Measurements from ENCODE around the gene ARMH1. TPM values are rescaled to one million over a fixed set of nuclear protein-coding genes. Genes with fewer than 3 reads are reported as not detected.
A peak's percentile ranks its signal among the peaks of the same experiment; 100 is the strongest.

ARMH1 gene
- total RNA-seq, 1 donor from 2014 or later: 0.83 TPM

GRCh38 chr1:44707959-44708831 is 33.7 kb downstream of the ARMH1 start:
- intact Hi-C loops (cut with DNase I): no loop called here
- peak; percentile 74 for ATAC-seq (ENCODE audit: poor library complexity)
- DNase-seq: no peak

DNA sequence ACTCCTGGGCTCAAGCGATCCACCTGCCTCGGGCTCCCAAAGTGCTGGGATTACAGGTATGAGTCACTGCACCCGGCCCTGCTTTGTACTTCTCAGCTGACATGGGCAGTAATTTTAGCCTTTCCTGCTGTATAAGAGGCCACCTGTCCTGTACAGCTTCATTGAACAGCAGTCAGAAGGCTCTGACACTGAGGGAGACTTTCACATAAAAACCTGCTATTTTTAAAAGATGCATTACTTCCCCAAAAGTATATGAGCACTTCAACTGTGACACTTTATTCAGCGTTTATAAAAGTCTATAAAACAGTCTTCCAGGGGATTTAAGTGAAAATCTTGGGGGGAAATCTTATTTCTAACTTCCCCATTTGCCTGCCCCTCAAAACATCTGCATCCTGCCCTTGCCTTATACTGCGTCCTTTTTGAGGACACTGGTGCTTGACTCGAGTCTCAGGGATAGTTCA is 38.8 kb downstream of the ARMH1 start:
- ATAC-seq (ENCODE audit: poor library complexity) (no peak), DNase-seq (no peak)
- intact Hi-C loops (cut with DNase I): no loop called here

- intact Hi-C loops (cut with DNase I): no loop called here
- ATAC-seq (ENCODE audit: poor library complexity) (no peak), DNase-seq (no peak)
Observed at GRCh38 chr1:44714532-44714931, 40.0 kb downstream of the ARMH1 start.

DNA sequence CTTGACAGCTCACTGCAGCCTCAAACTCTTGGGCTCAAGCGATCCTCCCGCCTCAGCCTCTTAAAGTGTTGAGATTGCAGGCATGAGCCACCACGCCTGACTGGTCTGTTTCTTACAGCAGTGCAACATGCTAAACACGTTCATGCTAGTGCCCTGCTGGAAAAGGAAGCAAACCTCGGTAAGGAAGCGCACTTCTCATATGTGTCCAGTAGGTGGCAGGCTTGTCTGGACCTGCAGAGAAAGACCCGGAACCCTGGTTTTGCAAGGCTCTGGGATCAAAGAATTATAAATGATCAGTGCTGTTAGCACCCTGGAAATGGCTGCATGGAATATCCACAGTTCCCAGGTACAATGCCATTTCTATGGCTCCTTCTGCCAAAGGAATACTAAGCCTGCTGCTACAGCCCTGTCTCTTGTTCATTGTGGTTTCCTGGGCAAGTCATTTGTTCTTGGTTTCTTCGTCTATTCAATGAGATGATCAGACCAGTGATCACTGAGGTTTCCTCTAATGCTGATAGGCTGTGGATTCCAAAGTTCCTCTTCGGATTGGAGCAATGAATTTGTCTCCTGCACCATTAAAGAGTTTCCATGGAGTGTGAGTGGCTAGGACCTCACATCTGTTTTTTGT is 40.5 kb downstream of the ARMH1 start:
- DNase-seq: no peak
- intact Hi-C loops (cut with DNase I): no loop called here
- peak; percentile 86 for ATAC-seq (ENCODE audit: poor library complexity)

- intact Hi-C loops (cut with DNase I): no loop called here
- ATAC-seq (ENCODE audit: poor library complexity) (no peak), DNase-seq (no peak)
Observed at GRCh38 chr1:44717156-44717555, 42.6 kb downstream of the ARMH1 start.

DNA sequence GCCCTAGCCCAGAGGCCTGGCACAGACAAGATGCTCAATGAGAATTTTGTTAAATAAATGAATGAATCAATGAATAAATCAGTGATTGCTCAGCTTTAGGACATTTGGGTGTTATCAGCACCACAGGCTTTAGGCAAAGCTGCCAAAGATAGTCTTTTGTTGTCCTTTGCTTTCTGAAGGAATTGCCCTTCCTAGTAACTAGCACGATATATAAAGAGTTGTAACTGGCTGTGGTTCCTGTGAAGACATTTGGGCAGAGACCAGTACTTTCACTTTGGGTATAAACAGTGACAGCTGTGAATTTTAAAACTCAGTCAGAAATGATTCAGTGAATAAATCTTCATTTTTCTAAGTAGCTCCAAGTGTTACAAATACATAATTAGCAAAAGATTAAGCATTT is 43.1 kb downstream of the ARMH1 start:
- intact Hi-C loops (cut with DNase I): no loop called here
- DNase-seq: no peak
- no peak for ATAC-seq (ENCODE audit: poor library complexity)

GRCh38 chr1:44718091-44718490 is 43.6 kb downstream of the ARMH1 start:
- DNase-seq (no peak), ATAC-seq (ENCODE audit: poor library complexity) (no peak)
- intact Hi-C loops (cut with DNase I): no loop called here

GRCh38 chr1:44719318-44719717 is 44.8 kb downstream of the ARMH1 start:
- no peak for ATAC-seq (ENCODE audit: poor library complexity)

DNA sequence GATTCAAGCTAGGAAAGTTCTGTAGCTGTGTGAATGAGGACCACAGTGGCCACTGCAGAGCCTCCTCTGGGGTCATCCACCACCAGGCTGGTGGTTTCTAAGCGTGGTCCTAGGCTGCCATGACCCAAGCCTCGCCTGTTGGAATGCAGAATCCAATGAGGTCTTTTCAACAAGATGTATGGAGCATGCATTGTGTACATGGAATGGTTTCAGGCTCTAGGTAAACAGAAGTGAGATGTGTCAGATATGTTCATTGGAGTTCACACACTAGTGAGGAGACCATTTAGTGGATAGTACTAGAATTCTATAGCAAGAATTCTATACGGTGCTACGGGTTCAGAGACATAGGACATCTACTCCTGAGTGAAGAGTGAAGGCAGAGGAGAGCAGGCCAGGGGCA is 45.8 kb downstream of the ARMH1 start:
- ATAC-seq (ENCODE audit: poor library complexity) (no peak), DNase-seq (no peak)
- intact Hi-C loops (cut with DNase I): no loop called here

More at GRCh38 chr1:44719318-44719717, 44.8 kb downstream of the ARMH1 start:
- intact Hi-C loops (cut with DNase I): no loop called here
- no peak for DNase-seq

- intact Hi-C loops (cut with DNase I): no loop called here
- DNase-seq (no peak), ATAC-seq (ENCODE audit: poor library complexity) (peak; percentile 72)
Observed at GRCh38 chr1:44721485-44722361, 47.2 kb downstream of the ARMH1 start.

DNA sequence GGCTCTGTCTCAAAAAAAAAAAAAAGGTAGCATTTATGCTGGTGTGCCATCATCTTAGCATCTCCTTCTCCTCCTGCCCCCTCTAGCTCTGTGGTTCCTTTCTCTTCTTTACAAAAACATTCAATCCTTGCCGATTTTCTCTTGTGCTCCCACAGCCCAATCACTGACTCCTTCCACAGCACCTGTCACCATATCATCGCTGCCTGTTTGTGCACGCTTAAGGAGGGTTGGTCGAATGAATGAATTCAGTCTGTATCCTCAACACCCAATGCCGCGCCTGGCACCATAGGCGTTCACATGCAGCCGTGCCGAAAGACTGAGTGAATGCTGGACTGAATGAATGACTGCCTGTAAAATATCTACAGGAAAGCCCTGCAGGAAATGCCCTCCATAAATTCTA is 48.5 kb downstream of the ARMH1 start:
- intact Hi-C loops (cut with DNase I): no loop called here
- ATAC-seq (ENCODE audit: poor library complexity) (no peak), DNase-seq (no peak)

DNA sequence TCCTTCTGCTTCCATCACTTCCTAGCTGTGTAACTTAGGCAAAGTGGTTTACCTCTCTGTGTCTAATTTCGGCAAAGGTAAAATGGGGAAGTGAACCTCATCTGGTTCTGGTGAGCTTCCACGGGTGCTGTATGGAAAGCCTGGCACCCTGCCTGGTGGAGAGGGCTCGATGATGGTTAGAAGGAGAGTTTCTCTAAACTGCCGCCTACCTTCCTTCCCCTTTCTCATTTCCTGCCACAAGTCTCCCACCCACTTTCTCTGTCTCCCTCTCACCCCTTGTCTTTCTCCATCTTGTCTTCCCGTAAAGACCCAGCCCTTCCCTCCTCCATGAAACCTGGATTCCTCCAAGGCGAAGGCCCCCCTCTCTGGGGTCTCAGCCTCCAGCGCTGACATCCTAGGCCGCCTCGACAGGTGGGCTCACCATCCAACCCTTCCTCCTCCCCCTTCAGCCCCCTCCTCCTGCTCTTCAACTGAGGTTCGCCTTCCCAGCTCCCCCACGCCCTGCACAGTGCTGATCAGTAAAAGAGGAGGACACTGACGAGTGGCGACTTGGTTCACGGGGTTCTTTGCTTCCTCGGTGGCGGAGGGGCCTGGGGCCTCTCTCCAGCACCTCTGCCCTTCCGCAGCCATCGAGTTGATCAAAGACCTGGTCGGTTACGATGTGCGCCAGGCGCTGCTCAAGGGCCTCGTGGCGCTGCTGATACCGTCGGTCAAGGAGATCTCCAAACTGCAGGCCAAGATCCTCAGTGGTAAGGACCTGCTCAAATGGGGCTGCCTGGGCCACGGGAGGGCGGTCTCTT is 49.2 kb downstream of the ARMH1 start:
- intact Hi-C loops (cut with DNase I): no loop called here
- ATAC-seq (ENCODE audit: poor library complexity): no peak
- DNase-seq: no peak

DNA sequence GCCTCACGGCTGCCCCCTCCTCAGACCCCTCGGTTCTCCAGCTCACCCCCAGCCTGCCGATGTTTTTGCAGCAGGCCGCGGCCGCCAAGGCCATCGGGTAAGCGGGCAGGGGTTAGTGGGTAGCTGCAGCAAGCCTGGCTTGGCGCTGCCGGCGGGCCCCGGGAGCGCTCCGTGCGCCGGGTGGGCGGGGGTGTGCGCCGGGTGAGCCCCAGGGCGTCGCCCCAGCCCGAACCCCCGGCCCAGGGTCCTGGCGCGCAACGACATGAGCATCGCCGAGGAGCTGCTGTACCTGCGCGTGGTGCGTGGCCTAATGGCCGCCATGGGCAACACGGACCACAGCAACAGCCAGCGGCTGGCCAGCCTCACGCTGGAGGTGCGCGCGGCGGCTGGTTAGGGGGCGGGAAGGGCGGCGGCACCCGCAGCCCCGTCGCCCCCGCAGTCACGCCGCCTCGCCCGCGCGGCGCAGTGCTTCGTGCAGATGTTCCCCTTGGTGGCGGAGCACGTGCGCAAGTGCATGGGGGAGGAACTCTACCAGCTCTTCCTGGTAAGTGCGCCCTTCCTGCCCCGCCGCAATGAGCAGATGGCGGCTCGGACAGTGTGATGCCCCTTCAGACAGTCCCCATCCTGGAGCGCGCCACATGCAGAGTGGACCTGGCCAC is 49.9 kb downstream of the ARMH1 start:
- DNase-seq (no peak), ATAC-seq (ENCODE audit: poor library complexity) (no peak)
- intact Hi-C loops (cut with DNase I): no loop called here

- intact Hi-C loops (cut with DNase I): no loop called here
- DNase-seq (no peak), ATAC-seq (ENCODE audit: poor library complexity) (no peak)
Observed at GRCh38 chr1:44724955-44725698, 50.6 kb downstream of the ARMH1 start.

- DNase-seq (peak; percentile 94), ATAC-seq (ENCODE audit: poor library complexity) (peak; percentile 91)
- intact Hi-C loops (cut with DNase I): no loop called here
Observed at GRCh38 chr1:44730741-44731512, 56.4 kb downstream of the ARMH1 start, which contains the start of gene RNU5D-1. Gene RNU5D-1, minus strand, starts transcription at chr1:44731170.

DNA sequence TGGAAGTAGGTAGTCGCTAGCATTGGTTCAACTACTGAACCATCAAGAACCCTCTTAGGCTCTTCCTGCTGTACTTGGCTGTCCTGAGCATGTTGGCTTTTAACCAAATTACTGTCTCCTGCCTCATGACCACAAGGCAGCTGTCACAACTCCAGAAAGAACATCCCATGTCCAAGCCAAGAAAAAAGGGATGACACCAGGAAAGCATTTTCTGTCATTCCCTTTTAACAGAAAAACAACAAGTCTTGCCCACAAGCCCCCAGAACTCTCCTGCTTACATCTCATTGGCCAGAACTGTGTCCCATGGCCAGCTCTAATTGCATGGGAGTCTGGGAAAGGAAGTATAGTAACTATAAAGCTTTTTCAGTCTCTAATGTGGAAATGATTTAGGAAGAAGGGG is 58.9 kb downstream of the ARMH1 start:
- intact Hi-C loops (cut with DNase I): no loop called here
- DNase-seq: no peak
- ATAC-seq (ENCODE audit: poor library complexity): no peak

DNA sequence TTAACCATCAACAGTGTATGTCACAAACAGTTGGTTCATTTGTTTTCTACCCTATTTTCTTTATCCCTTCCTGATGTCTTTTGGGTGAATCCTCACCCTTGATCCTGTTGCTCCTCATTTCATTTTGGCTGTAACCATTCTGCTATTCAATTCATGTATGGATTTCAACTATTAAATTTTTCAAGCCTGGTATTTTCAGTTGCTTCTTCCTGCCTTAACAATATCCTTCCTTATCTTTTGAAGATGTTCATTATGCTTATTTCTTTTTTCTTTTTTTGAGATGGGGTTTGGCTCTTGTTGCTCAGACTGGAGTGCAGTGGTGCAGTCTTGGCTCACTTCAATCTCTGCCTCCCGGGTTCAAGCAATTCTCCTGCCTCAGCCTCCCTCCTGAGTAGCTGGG is 59.3 kb downstream of the ARMH1 start:
- intact Hi-C loops (cut with DNase I): no loop called here
- DNase-seq: no peak
- ATAC-seq (ENCODE audit: poor library complexity): no peak

Data from Right ventricle myocardium superior (tissue), 1 donor.